ENCODE data around the gene SLC39A11.

- no peak for TF ChIP-seq PKNOX1 (IDR thresholded peaks at IDR 0.05)
- no peak for TF ChIP-seq FOXA1 (IDR thresholded peaks at IDR 0.05)
- no peak for TF ChIP-seq SUZ12 (IDR thresholded peaks at IDR 0.05)
- TF ChIP-seq SP1 (IDR thresholded peaks at IDR 0.05) = no peak
- no peak for TF ChIP-seq L3MBTL2 (conservative IDR thresholded peaks at IDR 0.05)
- no peak for TF ChIP-seq BHLHE40 (IDR thresholded peaks at IDR 0.05; ENCODE audit: borderline replicate concordance)
Measured at GRCh38 chr17:72764632-72765041, 327.9 kb downstream of the SLC39A11 start.
